ENCODE results near the gene BSDC1.
"Not testable (repeated sequence)": the region's sequence is repeated elsewhere in the genome, so short reads cannot be mapped to it uniquely, and the experiment has no call there.

The BSDC1 gene

DNA sequence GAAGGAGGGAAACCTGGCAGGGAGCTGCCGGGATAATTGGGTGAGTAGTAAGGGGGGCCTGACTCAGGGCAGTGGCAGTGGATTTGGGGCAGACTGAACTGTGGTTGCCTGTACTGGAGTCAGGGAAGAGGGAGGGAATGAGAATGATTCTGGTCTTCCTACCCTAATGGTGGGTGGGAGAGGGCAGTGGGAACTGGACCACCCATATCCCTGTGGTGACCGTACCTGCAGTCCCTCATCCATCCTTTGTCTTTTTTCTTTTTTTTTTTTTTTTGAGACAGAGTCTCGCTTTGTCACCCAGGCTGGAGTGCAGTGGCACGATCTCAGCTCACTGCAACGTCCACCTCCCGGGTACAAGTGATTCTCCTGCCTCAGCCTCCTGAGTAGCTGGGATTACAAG, 38.5 kb downstream of the BSDC1 start:
- DNase-seq: not testable (repeated sequence)

GRCh38 chr1:32353886-32354570, 40.2 kb downstream of the BSDC1 start:
- DNase-seq: no peak

DNA sequence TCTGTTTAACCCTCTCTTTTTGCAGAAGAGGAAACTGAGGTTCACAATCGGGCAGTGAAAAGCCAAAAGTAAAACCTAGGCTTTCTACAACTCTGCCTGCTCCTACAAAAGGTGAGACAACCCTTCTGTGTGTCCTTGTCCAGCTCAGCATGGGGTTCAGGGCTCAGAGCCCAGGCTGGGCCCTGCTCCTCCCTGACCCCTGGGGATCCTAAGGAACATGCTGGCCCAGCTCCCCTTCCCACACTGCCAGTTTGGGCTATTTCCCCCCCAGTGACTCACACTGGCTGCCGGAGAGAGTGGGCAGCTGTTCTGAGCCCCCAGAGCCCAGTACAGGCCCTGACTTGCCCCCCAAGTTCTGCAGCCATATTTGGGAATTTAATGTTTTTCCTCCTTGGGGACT, 40.8 kb downstream of the BSDC1 start:
- no peak for DNase-seq

- no peak for DNase-seq
These were observed 41.3 kb downstream of the BSDC1 start for GRCh38 chr1:32352831-32353383.

DNA sequence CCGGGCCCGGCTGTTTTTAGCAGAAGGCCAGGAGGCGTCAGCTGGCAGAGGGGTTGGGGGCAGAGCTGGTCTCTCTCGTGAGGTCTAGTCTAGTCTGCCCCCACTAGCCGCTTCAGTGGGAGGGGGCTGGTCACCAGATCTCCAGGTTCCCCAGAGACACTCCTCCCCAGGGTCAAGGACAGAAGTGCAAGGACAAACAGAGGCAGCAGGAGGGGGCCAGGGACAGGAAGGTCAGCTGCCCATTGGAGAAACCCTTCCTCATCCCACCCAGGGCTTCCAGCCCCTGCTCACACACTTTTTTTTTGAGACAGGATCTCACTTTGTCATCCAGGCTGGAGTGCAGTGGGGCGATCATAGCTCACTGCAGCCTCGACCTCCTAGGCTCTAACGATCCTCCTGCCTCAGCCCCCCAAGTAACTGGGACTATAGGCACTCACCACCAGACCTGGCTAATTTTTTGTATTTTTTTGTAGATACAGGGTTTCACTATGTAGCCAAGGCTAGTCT, 41.9 kb downstream of the BSDC1 start:
- no peak for DNase-seq

GRCh38 chr1:32351399-32352238, 42.6 kb downstream of the BSDC1 start:
- peak; percentile 67 to 81 for DNase-seq

- peak in 1 of 2 experiments; percentile 71 for DNase-seq
These were observed 43.3 kb downstream of the BSDC1 start for GRCh38 chr1:32350785-32351398.

- DNase-seq: no peak
These were observed 45.0 kb downstream of the BSDC1 start for GRCh38 chr1:32349211-32349708.

- no peak for DNase-seq
These were observed 47.6 kb downstream of the BSDC1 start for GRCh38 chr1:32346532-32347157.

- no peak for DNase-seq
These were observed 48.9 kb downstream of the BSDC1 start for GRCh38 chr1:32345289-32345827.

DNA sequence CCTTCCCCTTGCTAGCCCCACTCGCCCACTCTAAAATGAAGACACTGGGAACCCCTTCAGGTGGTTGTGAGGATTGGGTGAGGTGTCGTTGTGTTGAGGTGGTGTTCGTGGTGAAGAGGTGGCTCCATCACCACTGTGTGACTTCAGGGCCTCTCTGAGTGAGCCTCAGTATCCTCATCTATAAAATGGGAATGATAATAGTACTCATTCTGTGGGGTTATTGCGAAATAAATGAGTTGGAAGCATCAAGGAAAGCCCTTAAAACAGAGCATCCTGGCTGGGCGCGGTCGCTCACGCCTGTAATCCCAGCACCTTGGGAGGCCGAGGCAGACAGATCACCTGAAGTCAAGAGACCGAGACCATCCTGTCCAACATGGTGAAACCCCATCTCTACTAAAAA, 51.5 kb downstream of the BSDC1 start:
- DNase-seq: no peak

GRCh38 chr1:32341971-32342370, 52.3 kb downstream of the BSDC1 start:
- DNase-seq: no peak

DNA sequence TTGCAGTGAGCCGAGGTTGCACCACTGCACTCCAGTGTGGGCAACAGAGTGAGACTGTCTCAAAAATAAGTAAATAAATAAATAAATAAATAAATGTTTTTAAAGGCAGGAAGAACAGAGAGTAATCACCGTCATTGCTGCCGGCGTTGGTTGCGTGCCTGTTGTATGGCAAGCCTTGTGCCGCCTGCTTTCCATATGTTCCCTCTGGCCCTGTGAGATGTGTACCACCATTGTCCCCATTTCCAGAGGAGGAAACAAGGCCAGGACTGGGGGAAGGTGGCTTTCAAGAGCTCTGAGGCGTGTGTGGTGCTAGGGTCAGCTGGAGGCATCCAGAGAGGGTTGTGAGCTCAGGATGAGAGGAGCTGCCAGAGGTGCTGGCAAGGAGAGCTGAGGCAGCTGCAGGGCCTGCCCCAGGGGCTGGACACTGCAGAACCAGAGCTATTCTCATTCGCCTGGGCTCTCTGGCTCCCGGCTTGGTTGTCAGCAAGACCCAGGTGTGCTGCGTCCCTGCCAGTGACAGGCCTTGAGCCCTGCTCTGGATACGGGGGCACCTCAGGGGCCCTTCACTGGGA, 53.0 kb downstream of the BSDC1 start:
- no peak for DNase-seq

- DNase-seq: no peak
These were observed 54.8 kb downstream of the BSDC1 start for GRCh38 chr1:32339363-32339978.

DNA sequence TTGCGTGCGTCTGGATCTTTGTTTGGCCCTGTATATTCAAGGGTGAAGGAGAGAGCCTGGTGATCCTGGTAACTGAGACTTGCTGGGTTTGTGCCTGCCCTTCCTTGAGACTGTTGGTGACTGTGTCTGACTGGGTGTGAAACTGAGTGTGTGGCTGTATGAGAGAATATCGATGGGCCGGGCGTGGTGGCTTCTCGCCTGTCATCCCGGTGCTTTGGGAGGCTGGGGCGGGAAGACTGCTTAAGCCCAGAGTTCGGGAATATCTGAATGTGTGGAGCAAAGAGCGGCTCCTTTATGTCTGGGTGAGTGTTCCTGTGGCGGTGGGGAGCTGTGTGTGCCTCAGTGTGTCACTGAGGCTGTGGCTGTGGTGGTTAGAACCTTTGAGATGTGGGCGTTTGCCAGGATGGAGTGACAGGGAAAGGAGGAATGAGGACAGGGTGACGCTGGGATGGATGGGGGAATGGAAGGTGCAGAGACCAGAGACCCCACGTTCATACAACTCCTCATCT, 55.5 kb downstream of the BSDC1 start:
- no peak for DNase-seq

DNA sequence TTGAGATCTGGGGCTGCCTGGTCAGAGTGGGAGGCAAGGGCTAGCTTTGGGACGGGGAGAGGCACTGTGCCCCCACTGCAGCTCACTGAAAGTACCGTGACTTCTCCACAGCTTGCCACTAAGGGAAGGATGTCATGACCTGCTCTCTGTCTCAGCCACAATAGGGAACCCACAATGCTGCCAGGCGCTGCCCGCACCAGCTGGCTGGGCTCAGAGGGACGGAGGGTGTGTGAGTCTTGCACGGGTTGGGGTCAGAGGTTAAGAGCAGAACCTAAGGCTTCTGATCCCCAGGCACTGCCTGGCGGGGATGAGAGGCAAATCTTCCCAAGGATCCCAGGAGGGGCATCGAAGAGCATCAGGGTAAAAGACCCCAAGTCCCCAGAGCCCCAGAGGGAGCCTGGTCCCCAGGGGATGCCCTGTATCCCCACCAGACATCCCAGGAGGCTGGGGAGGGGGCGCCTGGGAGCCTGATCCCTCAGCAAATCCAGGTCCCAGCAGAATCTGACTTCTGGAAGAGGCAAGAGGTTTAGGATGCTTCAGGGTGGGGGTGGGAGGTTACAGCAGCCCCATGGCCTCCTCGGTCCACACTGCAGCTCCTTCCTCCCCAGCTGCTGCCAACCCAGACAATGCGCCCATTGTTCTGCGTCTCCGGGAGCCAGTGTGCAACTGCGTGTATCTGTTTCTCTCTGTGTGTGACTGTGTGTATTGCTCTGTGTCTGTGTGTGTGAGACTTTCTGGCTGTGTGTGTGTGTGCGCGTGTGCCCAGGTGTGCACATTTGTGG, 56.2 kb downstream of the BSDC1 start:
- no peak for DNase-seq

- no peak for DNase-seq
These were observed 57.1 kb downstream of the BSDC1 start for GRCh38 chr1:32336963-32337675.

DNA sequence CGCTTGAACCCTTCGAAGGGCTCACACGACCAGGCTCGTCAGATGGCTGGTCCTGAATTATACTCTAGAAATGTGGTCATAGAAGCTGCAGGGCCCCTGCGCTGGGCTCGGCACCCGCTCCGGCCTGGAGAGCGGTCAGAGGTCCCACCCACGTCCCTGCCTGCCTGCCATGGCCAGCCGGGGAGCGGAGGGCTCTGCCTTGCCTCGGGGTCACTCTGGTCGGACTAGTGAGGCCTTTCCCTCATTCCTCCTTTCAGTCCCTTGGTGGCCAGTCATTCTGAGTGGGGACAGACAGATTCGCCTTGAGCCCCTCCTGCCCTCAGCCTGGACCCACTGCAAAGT, 57.7 kb downstream of the BSDC1 start:
- DNase-seq: no peak

DNA sequence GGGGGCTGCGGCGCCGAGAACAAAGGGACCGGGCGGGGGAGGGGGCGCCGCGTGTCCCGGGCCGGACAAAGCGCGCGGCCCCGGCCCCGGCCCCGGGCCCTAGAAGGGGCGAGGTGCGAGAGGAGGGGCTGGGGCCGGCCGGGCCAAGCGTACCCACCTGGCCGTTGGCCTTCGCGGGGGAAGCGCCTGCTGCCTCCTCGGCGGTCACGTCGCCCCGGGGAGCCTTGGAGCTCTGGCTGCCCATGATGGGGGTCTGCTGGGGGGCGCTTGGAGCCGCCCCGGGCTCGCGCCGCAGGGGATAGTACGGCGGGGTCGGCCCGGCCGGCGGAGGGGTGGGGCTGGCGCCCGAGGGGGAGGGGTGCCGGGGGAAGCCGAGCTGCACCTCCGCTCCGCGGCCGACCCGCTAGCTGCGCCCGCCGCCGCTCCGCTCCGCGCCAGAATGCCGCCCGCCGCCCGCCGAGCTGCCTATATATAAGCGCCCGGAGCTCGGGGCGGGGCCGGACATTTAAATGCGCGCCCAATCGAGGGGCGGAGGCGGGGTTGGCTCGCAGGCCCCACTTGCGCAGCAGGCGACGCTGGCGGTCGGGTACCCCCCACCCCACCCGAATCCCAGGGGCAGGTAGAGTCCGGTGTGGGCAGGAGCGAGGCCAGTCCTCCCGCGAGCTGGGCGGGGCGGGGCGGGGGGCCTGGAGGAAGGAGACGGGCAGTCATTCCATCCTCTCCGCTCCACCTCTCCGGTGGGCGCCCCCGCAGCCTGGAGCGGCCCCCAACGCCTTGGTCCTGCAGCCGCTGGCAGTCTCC, 58.3 kb downstream of the BSDC1 start, which contains the start of gene MARCKSL1:
TSS of gene MARCKSL1 (minus strand) at position 444 of the 801 bp plus-strand sequence. CDS start at position 244, 200 bp downstream.
- DNase-seq: peak in 1 of 2 experiments; percentile 41
